Endothelial cell (in vitro differentiated cells): Measurements from ENCODE around the gene CASZ1. TPM values are rescaled to one million over a fixed set of nuclear protein-coding genes. Genes with fewer than 3 reads are reported as not detected.

Source experiments
- DNase-seq: peaks from one replicate; pipeline ENCODE4 v3.0.0; 2021; ENCODE audit warnings: low spot score
- H3K27ac Mint-ChIP-seq: one replicate; pipeline ENCODE4 v1.8.0; 2021; ENCODE audit warnings: mixed read lengths, inconsistent platforms; ENCODE audit not compliant: unreplicated experiment
- H3K27me3 Mint-ChIP-seq: one replicate; pipeline ENCODE4 v1.8.0; 2021; ENCODE audit warnings: mild to moderate bottlenecking, moderate library complexity, mixed read lengths, inconsistent platforms; ENCODE audit not compliant: unreplicated experiment
- H3K36me3 Mint-ChIP-seq: one replicate; pipeline ENCODE4 v1.8.0; 2021; ENCODE audit warnings: mild to moderate bottlenecking, low read depth, mixed read lengths, inconsistent platforms; ENCODE audit not compliant: unreplicated experiment
- H3K4me1 Mint-ChIP-seq: one replicate; pipeline ENCODE4 v1.8.0; 2021; ENCODE audit warnings: mild to moderate bottlenecking, mixed read lengths, inconsistent platforms; ENCODE audit not compliant: unreplicated experiment
- H3K4me3 Mint-ChIP-seq: one replicate; pipeline ENCODE4 v1.8.0; 2021; ENCODE audit warnings: mild to moderate bottlenecking, mixed read lengths, inconsistent platforms; ENCODE audit not compliant: unreplicated experiment
- H3K9me3 Mint-ChIP-seq: one replicate; pipeline ENCODE4 v1.8.0; 2021; ENCODE audit warnings: mixed read lengths, inconsistent platforms; ENCODE audit not compliant: unreplicated experiment
- total RNA-seq: library from RNA; stranded (reverse); fragmentation: NEBNext Ultra II Directional; extraction: Animal tissue kit (Norgen Biotek cat#: 25700); gene quantifications from one replicate; pipeline ENCODE4 v1.2.1, GENCODE V29; 2021; ENCODE audit not compliant: unreplicated experiment
- TF ChIP-seq, protein P1 (sequence below): fragments of 200-600 bp; sonication (generic); IDR thresholded peaks from one replicate; pipeline ENCODE4 v1.5.0; 2021; ENCODE audit warnings: antibody characterized with exemption; ENCODE audit not compliant: unreplicated experiment

Gene CASZ1
- total RNA-seq, 1 donor from 2014 or later: 6.3 TPM

DNA sequence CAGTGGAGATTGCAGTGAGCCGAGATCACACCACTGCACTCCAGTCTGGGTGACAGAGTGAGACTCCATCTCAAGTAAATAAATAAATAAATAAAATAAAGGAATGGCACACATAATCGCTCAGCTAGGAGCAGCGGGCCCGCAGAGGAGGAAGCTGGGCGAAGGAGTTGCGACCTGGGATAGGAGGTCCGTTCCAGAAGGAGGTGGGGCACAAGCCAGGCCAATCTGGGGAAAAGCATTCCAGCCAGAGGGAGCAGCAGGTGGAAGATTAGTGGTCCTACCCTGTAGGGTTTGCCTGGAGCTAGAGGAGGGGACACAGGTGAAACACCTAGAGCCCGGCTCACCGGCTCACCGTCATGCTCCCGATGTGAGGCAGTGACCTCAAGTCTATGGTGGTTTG is 40.3 kb upstream of the CASZ1 start:
- Mint-ChIP-seq H3K9me3 (no peaks in the 10 kb centered on the region), H3K4me3 (no peak overlapping the region), H3K36me3 (no peaks in the 10 kb centered on the region), H3K27ac (no peak overlapping the region), H3K27me3 (peaks cover 9% of the 10 kb centered on the region), H3K4me1 (peaks cover 5% of the 10 kb centered on the region)
- TF ChIP-seq, protein P1, sequence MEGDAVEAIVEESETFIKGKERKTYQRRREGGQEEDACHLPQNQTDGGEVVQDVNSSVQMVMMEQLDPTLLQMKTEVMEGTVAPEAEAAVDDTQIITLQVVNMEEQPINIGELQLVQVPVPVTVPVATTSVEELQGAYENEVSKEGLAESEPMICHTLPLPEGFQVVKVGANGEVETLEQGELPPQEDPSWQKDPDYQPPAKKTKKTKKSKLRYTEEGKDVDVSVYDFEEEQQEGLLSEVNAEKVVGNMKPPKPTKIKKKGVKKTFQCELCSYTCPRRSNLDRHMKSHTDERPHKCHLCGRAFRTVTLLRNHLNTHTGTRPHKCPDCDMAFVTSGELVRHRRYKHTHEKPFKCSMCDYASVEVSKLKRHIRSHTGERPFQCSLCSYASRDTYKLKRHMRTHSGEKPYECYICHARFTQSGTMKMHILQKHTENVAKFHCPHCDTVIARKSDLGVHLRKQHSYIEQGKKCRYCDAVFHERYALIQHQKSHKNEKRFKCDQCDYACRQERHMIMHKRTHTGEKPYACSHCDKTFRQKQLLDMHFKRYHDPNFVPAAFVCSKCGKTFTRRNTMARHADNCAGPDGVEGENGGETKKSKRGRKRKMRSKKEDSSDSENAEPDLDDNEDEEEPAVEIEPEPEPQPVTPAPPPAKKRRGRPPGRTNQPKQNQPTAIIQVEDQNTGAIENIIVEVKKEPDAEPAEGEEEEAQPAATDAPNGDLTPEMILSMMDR: no peak
- DNase-seq: no peak

DNA sequence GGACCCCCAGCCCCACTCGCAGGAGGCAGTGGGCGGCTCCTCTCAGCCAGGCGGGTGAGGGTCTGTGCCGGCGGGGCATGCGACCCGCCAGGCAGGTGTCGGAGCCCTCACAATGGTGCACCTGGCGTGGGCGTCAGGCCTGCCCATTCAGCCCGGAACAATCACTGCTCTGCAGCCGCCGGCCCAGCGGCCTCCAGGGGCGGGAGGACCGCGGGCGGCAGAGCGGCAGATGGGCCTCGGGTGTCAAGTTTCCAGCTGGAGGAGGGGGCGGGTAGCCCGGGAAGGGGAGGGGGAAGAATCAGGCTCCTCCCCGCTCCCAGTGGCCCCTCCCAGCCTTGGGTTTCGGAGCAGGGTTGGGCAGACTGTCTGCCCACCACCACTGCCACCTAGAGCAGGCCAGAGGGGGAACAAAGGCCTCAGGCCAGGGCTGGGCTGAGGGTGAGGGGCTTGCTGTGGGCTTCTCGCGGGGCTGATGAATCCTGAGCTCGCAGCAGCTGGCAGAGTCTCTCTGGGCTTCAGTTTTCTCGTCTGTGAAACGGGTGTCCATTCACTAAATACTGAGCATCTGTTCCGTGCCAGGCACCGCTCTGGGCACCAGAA is 39.5 kb upstream of the CASZ1 start:
- peaks cover 5% of the 10 kb centered on the region for H3K27me3 Mint-ChIP-seq
- H3K4me1 Mint-ChIP-seq: peaks cover 5% of the 10 kb centered on the region
- TF ChIP-seq, protein P1: no peak
- H3K36me3 Mint-ChIP-seq: no peaks in the 10 kb centered on the region
- H3K27ac Mint-ChIP-seq: no peak overlapping the region
- DNase-seq: peak; percentile 83
- H3K9me3 Mint-ChIP-seq: no peaks in the 10 kb centered on the region
- H3K4me3 Mint-ChIP-seq: no peak overlapping the region

DNA sequence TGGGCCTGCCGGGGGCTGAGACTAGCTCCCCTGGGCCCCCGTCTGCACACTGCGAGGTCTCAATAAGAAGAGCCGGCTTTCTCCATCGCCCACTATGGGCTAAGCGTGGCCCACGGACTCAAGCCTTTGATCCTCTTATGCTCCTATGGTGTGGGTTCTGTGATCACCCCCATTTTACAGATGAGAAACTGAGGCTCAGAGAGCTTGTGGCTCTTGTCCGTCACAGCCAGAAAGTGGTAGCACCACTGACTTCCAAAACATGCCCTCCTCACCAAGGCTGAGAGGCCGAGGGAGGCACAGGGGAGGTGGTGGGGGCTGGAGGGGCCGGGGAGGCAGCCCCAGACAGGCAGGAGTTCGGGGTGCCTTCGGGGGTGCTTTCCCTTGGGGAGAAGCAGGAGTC is 39.0 kb upstream of the CASZ1 start:
- no peak overlapping the region for H3K27ac Mint-ChIP-seq
- no peak overlapping the region for H3K4me3 Mint-ChIP-seq
- no peaks in the 10 kb centered on the region for H3K9me3 Mint-ChIP-seq
- TF ChIP-seq, protein P1: no peak
- no peak for DNase-seq
- peaks cover 5% of the 10 kb centered on the region for H3K4me1 Mint-ChIP-seq
- peaks cover 5% of the 10 kb centered on the region for H3K27me3 Mint-ChIP-seq
- H3K36me3 Mint-ChIP-seq: no peaks in the 10 kb centered on the region

DNA sequence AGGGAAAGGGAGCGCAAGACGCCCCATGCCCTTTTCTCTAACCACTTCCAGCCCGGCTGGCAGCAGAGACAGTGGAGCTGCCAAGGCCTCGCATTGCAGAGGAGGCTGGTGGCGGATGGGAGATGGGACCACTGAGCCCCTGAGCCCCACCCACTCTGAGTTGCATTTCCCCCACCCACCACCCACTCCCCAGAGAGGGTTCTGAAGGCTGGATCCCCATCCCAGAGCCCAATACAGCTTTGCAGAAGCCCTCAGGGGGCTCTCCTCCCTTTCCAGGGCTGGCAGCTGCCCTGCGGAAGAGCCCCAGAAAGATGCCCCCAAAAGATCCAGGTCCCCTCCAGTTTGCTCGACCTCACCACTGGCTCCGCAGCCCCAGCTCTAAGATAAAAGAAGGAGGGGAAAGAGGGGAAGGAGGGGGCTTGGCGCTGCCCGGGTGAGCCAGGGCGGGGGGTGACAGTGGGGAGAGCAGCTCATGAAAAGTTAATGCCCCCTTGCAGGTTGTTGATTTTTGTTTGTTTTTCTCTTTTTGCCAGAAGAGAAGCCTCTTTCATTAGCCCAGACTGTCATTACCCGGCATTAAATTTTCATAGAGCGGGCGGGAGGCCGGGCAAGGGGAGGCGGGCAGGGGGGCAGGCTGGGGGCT is 38.4 kb upstream of the CASZ1 start:
- Mint-ChIP-seq H3K9me3 (no peaks in the 10 kb centered on the region), H3K36me3 (no peaks in the 10 kb centered on the region), H3K4me3 (no peak overlapping the region), H3K4me1 (peaks cover 5% of the 10 kb centered on the region), H3K27ac (no peak overlapping the region), H3K27me3 (peaks cover 5% of the 10 kb centered on the region)
- DNase-seq: no peak
- TF ChIP-seq, protein P1: no peak
